IMR-90 (cell line): ENCODE results near the gene DNM3. TPM values are rescaled to one million over a fixed set of nuclear protein-coding genes. Genes with fewer than 3 reads are reported as not detected.

Experiments
- ATAC-seq: fragments of 200-7000 bp; cut with Tn5 transposase; 2 replicates; pipeline ENCODE4 v1.9.1; 2020; ENCODE audit warnings: low read depth, mild to moderate bottlenecking, moderate library complexity
- BruUV-seq: library from RNA; stranded (reverse); fragments of 400-500 nt; replicated peaks from 2 replicates; lab custom pipeline; 2021; lab: Mats Ljungman, UMichigan
- CTCF ChIA-PET: fragments of 300-600 bp; formaldehyde crosslinking; extraction: SDS; loops from one replicate; lab custom pipeline; 2021; ENCODE audit warnings: antibody characterized with exemption; lab: Yijun Ruan, JAX
- POLR2A ChIA-PET: fragments of 300-600 bp; sonication (Branson Sonifier 250); formaldehyde crosslinking; loops from one replicate; lab custom pipeline; 2022; ENCODE audit warnings: antibody characterized with exemption; ENCODE audit not compliant: unreplicated experiment; lab: Charles Lee
- DNase-seq: peaks from one replicate; pipeline ENCODE4 v3.0.0; 2013
- H2AFZ ChIP-seq: replicated peaks from 2 replicates; pipeline ENCODE3; 2013; ENCODE audit warnings: low read length, mild to moderate bottlenecking; ENCODE audit not compliant: poor library complexity
- H2AK5ac ChIP-seq: 2 replicates; pipeline ENCODE4 v1.6.1; 2013; ENCODE audit warnings: low read depth, low read length, inconsistent platforms
- H2AK9ac ChIP-seq: replicated peaks from 2 replicates; pipeline ENCODE3; 2013; ENCODE audit warnings: mild to moderate bottlenecking, low read depth, low read length, moderate library complexity; ENCODE audit not compliant: poor library complexity
- H2BK120ac ChIP-seq: 2 replicates; pipeline ENCODE4 v1.6.1; 2013; ENCODE audit warnings: low read depth, low read length, inconsistent platforms
- H2BK15ac ChIP-seq: 3 replicates; pipeline ENCODE4 v1.6.1; 2013; ENCODE audit warnings: low read depth, low read length, inconsistent platforms
- H2BK20ac ChIP-seq: 2 replicates; pipeline ENCODE4 v1.6.1; 2013; ENCODE audit warnings: low read depth, mild to moderate bottlenecking, inconsistent platforms, low read length, moderate library complexity
- H2BK5ac ChIP-seq: 2 replicates; pipeline ENCODE4 v1.6.1; 2013; ENCODE audit warnings: mild to moderate bottlenecking, low read depth, low read length, inconsistent platforms; ENCODE audit not compliant: poor library complexity, severe bottlenecking
- H3K14ac ChIP-seq: replicated peaks from 2 replicates; pipeline ENCODE4 v1.6.1; 2013; ENCODE audit warnings: low read depth, low read length, inconsistent platforms
- H3K18ac ChIP-seq: 2 replicates; pipeline ENCODE4 v1.6.1; 2013; ENCODE audit warnings: low read depth, low read length, control low read depth
- H3K23ac ChIP-seq: 2 replicates; pipeline ENCODE4 v1.6.1; 2013; ENCODE audit warnings: low read depth, low read length, inconsistent platforms
- H3K27ac ChIP-seq: 2 replicates; pipeline ENCODE4 v1.5.1; 2013; ENCODE audit warnings: mild to moderate bottlenecking, control low read depth, low read length; ENCODE audit not compliant: insufficient read depth
- H3K27me3 ChIP-seq: 2 replicates; pipeline ENCODE4 v1.6.1; 2013; ENCODE audit warnings: low read length; ENCODE audit not compliant: control insufficient read depth, insufficient read depth
- H3K36me3 ChIP-seq: 2 replicates; pipeline ENCODE4 v1.6.1; 2013; ENCODE audit warnings: low read length, mixed read lengths; ENCODE audit not compliant: control insufficient read depth, insufficient read depth
- H3K4ac ChIP-seq: 2 replicates; pipeline ENCODE4 v1.6.1; 2013; ENCODE audit warnings: low read depth, low read length, inconsistent platforms
- H3K4me1 ChIP-seq: 2 replicates; pipeline ENCODE4 v1.6.1; 2013; ENCODE audit warnings: low read length, mixed read lengths; ENCODE audit not compliant: control insufficient read depth, insufficient read depth
- H3K4me2 ChIP-seq: 2 replicates; pipeline ENCODE4 v1.6.1; 2013; ENCODE audit warnings: low read depth, mild to moderate bottlenecking, control low read depth, low read length, moderate library complexity
- H3K4me3 ChIP-seq: 2 replicates; pipeline ENCODE4 v1.5.1; 2013; ENCODE audit warnings: low read depth, mild to moderate bottlenecking, control low read depth, low read length, moderate library complexity; ENCODE audit not compliant: insufficient read depth
- H3K56ac ChIP-seq: 2 replicates; pipeline ENCODE4 v1.6.1; 2013; ENCODE audit warnings: low read length, inconsistent platforms; ENCODE audit not compliant: insufficient read depth; ENCODE audit errors: extremely low read depth
- H3K79me1 ChIP-seq, 2 experiments: 2 replicates each; pipeline ENCODE4 v1.6.1; 2013; ENCODE audit warnings: low read length in 2 of 2, inconsistent platforms in 1 of 2, low read depth in 1 of 2
- H3K9ac ChIP-seq: 2 replicates; pipeline ENCODE4 v1.6.1; 2013; ENCODE audit warnings: low read depth, low read length, control low read depth
- H3K9me1 ChIP-seq: 2 replicates; pipeline ENCODE4 v1.6.1; 2013; ENCODE audit warnings: low read length, inconsistent platforms; ENCODE audit not compliant: insufficient read depth
- H3K9me3 ChIP-seq: 2 replicates; pipeline ENCODE4 v1.6.1; 2013; ENCODE audit warnings: low read length; ENCODE audit not compliant: control insufficient read depth, insufficient read depth
- H4K20me1 ChIP-seq: 2 replicates; pipeline ENCODE4 v1.6.1; 2013; ENCODE audit warnings: low read length, inconsistent platforms; ENCODE audit not compliant: insufficient read depth
- H4K5ac ChIP-seq: 2 replicates; pipeline ENCODE4 v1.6.1; 2013; ENCODE audit warnings: mild to moderate bottlenecking, low read depth, low read length, control low read depth
- H4K8ac ChIP-seq, 2 experiments: 2 replicates each; pipeline ENCODE4 v1.6.1; 2013; ENCODE audit warnings: low read depth in 2 of 2, low read length in 2 of 2, control low read depth in 1 of 2, inconsistent platforms in 1 of 2
- H4K91ac ChIP-seq: 2 replicates; pipeline ENCODE4 v1.6.1; 2013; ENCODE audit warnings: low read depth, low read length, inconsistent platforms; ENCODE audit not compliant: insufficient read depth
- BHLHE40 ChIP-seq: fragments of 150-350 bp; IDR thresholded peaks from 2 replicates; pipeline ENCODE4 v1.6.1; 2016; ENCODE audit warnings: mild to moderate bottlenecking, low read depth, low read length
- CHD1 ChIP-seq: IDR thresholded peaks from 2 replicates; pipeline ENCODE4 v1.6.1; 2012; ENCODE audit warnings: low read depth, low read length, improper control_type of control experiment
- MAFK ChIP-seq: IDR thresholded peaks from 2 replicates; pipeline ENCODE4 v1.6.1; 2012; ENCODE audit warnings: low read depth, low read length, improper control_type of control experiment
- NFE2L2 ChIP-seq: fragments of 150-350 bp; IDR thresholded peaks from 2 replicates; pipeline ENCODE4 v1.6.1; 2016; ENCODE audit warnings: low read depth, mild to moderate bottlenecking, low read length
- POLR2A ChIP-seq: IDR thresholded peaks from 2 replicates; pipeline ENCODE4 v1.6.1; 2012; ENCODE audit warnings: mild to moderate bottlenecking, low read depth, low read length
- RAD21 ChIP-seq: IDR thresholded peaks from 2 replicates; pipeline ENCODE4 v1.6.1; 2012; ENCODE audit warnings: low read length, improper control_type of control experiment
- RFX5 ChIP-seq: IDR thresholded peaks from 2 replicates; pipeline ENCODE4 v1.8.0; 2012; ENCODE audit warnings: low read depth, mild to moderate bottlenecking, low read length, moderate library complexity
- SMC3 ChIP-seq: fragments of 150-350 bp; IDR thresholded peaks from 2 replicates; pipeline ENCODE4 v1.6.1; 2016; ENCODE audit warnings: low read depth, mild to moderate bottlenecking, antibody characterized with exemption, low read length, moderate library complexity
- dilution Hi-C: fragments of 300-500 bp; cut with HindIII; formaldehyde crosslinking; loops from one replicate; pipeline ENCODE4 v1.14.3; 2018; ENCODE audit warnings: low sequenced_read_pairs; ENCODE audit not compliant: unreplicated experiment
- in situ Hi-C: fragments of 300-500 bp; cut with MboI; formaldehyde crosslinking; loops from 3 replicates; pipeline ENCODE4 v1.14.3; 2019; ENCODE audit warnings: low sequenced_read_pairs, inconsistent platforms, mixed read lengths
- intact Hi-C: fragments of 100-400 bp; cut with micrococcal nuclease; formaldehyde crosslinking; loops from 2 replicates; pipeline ENCODE4 v1.10.0; 2022
- polyA plus RNA-seq, 3 experiments: library from polyadenylated mRNA; depleted of rRNA; stranded (reverse); fragments of >200 nt; gene quantifications; 2 replicates each; pipeline ENCODE4 v1.2.3, GENCODE V29; 2012; ENCODE audit warnings: low replicate concordance in 1 of 3
- total RNA-seq: library from RNA; depleted of rRNA; stranded (reverse); fragments of >200 nt; gene quantifications from 2 replicates; pipeline ENCODE4 v1.2.3, GENCODE V29; 2012
- TF ChIP-seq, protein P1 (sequence below): fragments of 150-350 bp; IDR thresholded peaks from 2 replicates; pipeline ENCODE4 v1.6.1; 2016; ENCODE audit warnings: low read depth, mild to moderate bottlenecking, low read length, moderate library complexity, borderline replicate concordance

Gene DNM3
- total and polyA plus RNA-seq, 2 of the 4 experiments (the other 2 are of a cell fraction), result 0.36 TPM

GRCh38 chr1:172069051-172069450, 227.8 kb downstream of the DNM3 start:
- Histone ChIP-seq H2BK120ac (no peak overlapping the region), H2AK9ac (no peak overlapping the region), H4K20me1 (no peaks in the 10 kb centered on the region), H3K4me2 (no peak overlapping the region), H2BK20ac (no peak overlapping the region), H3K56ac (no peak overlapping the region), H4K5ac (no peak overlapping the region), H2BK15ac (no peak overlapping the region), H4K8ac (no peak overlapping the region), H3K14ac (no peak overlapping the region), H2AK5ac (no peak overlapping the region), H3K36me3 (no peaks in the 10 kb centered on the region), H3K9me1 (no peaks in the 10 kb centered on the region), H3K9ac (no peak overlapping the region), H3K27me3 (no peaks in the 10 kb centered on the region), H3K23ac (no peak overlapping the region), H2BK5ac (no peak overlapping the region), H2AFZ (no peak overlapping the region), H3K9me3 (no peaks in the 10 kb centered on the region), H3K79me1 (no peaks in the 10 kb centered on the region), H3K27ac (no peak overlapping the region), H4K91ac (no peak overlapping the region), H3K18ac (no peak overlapping the region), H3K4me1 (no peaks in the 10 kb centered on the region), H3K4me3 (no peak overlapping the region), H3K4ac (no peak overlapping the region)
- dilution Hi-C loops, result no loop called here
- ChIA-PET POLR2A (no interaction called here), CTCF (no interaction called here)
- no peak for ATAC-seq
- TF ChIP-seq RAD21 (no peak), RFX5 (no peak), NFE2L2 (no peak), MAFK (no peak), SMC3 (no peak), CHD1 (no peak), BHLHE40 (no peak), POLR2A (no peak)
- TF ChIP-seq, protein P1, sequence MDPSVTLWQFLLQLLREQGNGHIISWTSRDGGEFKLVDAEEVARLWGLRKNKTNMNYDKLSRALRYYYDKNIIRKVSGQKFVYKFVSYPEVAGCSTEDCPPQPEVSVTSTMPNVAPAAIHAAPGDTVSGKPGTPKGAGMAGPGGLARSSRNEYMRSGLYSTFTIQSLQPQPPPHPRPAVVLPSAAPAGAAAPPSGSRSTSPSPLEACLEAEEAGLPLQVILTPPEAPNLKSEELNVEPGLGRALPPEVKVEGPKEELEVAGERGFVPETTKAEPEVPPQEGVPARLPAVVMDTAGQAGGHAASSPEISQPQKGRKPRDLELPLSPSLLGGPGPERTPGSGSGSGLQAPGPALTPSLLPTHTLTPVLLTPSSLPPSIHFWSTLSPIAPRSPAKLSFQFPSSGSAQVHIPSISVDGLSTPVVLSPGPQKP, result no peak
- intact Hi-C loops, result no loop called here
- DNase-seq, result no peak
- BruUV-seq, result no TSS peak
- in situ Hi-C loops, result no loop called here
